Adipose tissue (tissue), 3 donors: ENCODE data around the gene ACBD6. TPM values are rescaled to one million over a fixed set of nuclear protein-coding genes. Genes with fewer than 3 reads are reported as not detected.
"Not testable (repeated sequence)": the region's sequence is repeated elsewhere in the genome, so short reads cannot be mapped to it uniquely, and the experiment has no call there.

Experiments
- H3K27ac ChIP-seq: one replicate; pipeline ENCODE4 v1.5.1; 2013; ENCODE audit warnings: low read depth, low read length
- WGBS, 3 donors: extraction: QIAGEN DNeasy Blood & Tissue Kit; methylation state at CpG; one replicate each; pipeline ENCODE4 v1.1.7; 2013; 5-methylcytosine and 5-hydroxymethylcytosine counted together
- polyA plus RNA-seq, 3 donors: library from polyadenylated mRNA; stranded (reverse); fragments of 200-250 nt; gene quantifications; one replicate each; pipeline ENCODE4 v1.2.3, GENCODE V29; 2013
- donor health status: healthy with polysubstance abuse.
- donor health status: Bipolar disorder and iron deficiency.
- donor health status: healthy.

ACBD6 gene
- polyA plus RNA-seq, result 10 to 100 TPM; 17.9 to 27.4 (median 23.4) TPM

GRCh38 chr1:180502361-180503279, at the start of gene ACBD6:
ACBD6 (minus strand) TSS chr1:180502577; CDS start chr1:180502266, 311 bp downstream.
- H3K27ac ChIP-seq, result no peak within 1 kb of the TSS
- 0% methylated on average over 80 to 83 of the region's 83 CpGs for WGBS, 3 donors

GRCh38 chr1:180551997-180552396, 49.6 kb upstream of the ACBD6 start:
- H3K27ac ChIP-seq, result no peak overlapping the region
- 72 to 96% (median 83%) methylated on average over 1 of the region's 1 CpG for WGBS, 3 donors

- no peak overlapping the region for H3K27ac ChIP-seq
- WGBS, 3 donors, result 73 to 97% (median 88%) methylated on average over 3 of the region's 3 CpGs
Measured at GRCh38 chr1:180550241-180550640, 47.9 kb upstream of the ACBD6 start.

GRCh38 chr1:180549770-180550169, 47.4 kb upstream of the ACBD6 start:
- 89 to 96% (median 95%) methylated on average over 8 of the region's 8 CpGs for WGBS, 3 donors
- H3K27ac ChIP-seq, result not testable (repeated sequence)

- 87 to 90% (median 90%) methylated on average over 7 of the region's 7 CpGs for WGBS, 3 donors
- no peak overlapping the region for H3K27ac ChIP-seq
Measured at GRCh38 chr1:180548686-180549317, 46.4 kb upstream of the ACBD6 start.

- 95 to 100% (median 100%) methylated on average over 1 of the region's 1 CpG for WGBS, 3 donors
- no peak overlapping the region for H3K27ac ChIP-seq
Measured at GRCh38 chr1:180545991-180546390, 43.6 kb upstream of the ACBD6 start.

GRCh38 chr1:180544050-180544449, 41.7 kb upstream of the ACBD6 start:
- WGBS, 3 donors, result 53 to 90% (median 89%) methylated on average over 4 of the region's 4 CpGs
- H3K27ac ChIP-seq, result no peak overlapping the region

GRCh38 chr1:180542838-180543145, 40.4 kb upstream of the ACBD6 start:
- 31 to 63% (median 39%) methylated on average over 2 of the region's 2 CpGs for WGBS, 3 donors
- no peak overlapping the region for H3K27ac ChIP-seq

- 50 to 71% (median 52%) methylated on average over 9 of the region's 9 CpGs for WGBS, 3 donors
- no peak overlapping the region for H3K27ac ChIP-seq
Measured at GRCh38 chr1:180542113-180542837, 39.9 kb upstream of the ACBD6 start.

- H3K27ac ChIP-seq, result no peak overlapping the region
- 71 to 85% (median 76%) methylated on average over 14 of the region's 14 CpGs for WGBS, 3 donors
Measured at GRCh38 chr1:180540697-180541594, 38.6 kb upstream of the ACBD6 start.

GRCh38 chr1:180539136-180539535, 36.8 kb upstream of the ACBD6 start:
- H3K27ac ChIP-seq, result no peak overlapping the region
- 90 to 93% (median 92%) methylated on average over 7 of the region's 7 CpGs for WGBS, 3 donors

- no peak overlapping the region for H3K27ac ChIP-seq
- WGBS, 3 donors, result 78 to 95% (median 85%) methylated on average over 7 of the region's 7 CpGs
Measured at GRCh38 chr1:180536821-180537372, 34.5 kb upstream of the ACBD6 start.

GRCh38 chr1:180535418-180535999, 33.1 kb upstream of the ACBD6 start:
- 88 to 95% (median 92%) methylated on average over 5 of the region's 5 CpGs for WGBS, 3 donors
- H3K27ac ChIP-seq, result no peak overlapping the region

GRCh38 chr1:180534214-180534613, 31.8 kb upstream of the ACBD6 start:
- H3K27ac ChIP-seq, result no peak overlapping the region
- 64 to 69% (median 67%) methylated on average over 7 of the region's 7 CpGs for WGBS, 3 donors

GRCh38 chr1:180533266-180533987, 31.1 kb upstream of the ACBD6 start:
- WGBS, 3 donors, result 37 to 51% (median 39%) methylated on average over 10 of the region's 10 CpGs
- H3K27ac ChIP-seq, result no peak overlapping the region

GRCh38 chr1:180532854-180533253, 30.5 kb upstream of the ACBD6 start:
- H3K27ac ChIP-seq, result no peak overlapping the region
- 82 to 88% (median 83%) methylated on average over 5 of the region's 5 CpGs for WGBS, 3 donors

- no peak overlapping the region for H3K27ac ChIP-seq
- 49 to 56% (median 51%) methylated on average over 5 of the region's 5 CpGs for WGBS, 3 donors
Measured at GRCh38 chr1:180530501-180530900, 28.1 kb upstream of the ACBD6 start.
